Activated CD8-positive, alpha-beta memory T cell treated with anti-CD3 and anti-CD28 coated beads, Interleukin-2, amount 50 U/mL, for 4 hours (primary cell): ENCODE measurements around the gene MEIS1.

Source experiments
- DNase-seq: peaks from one replicate; pipeline ENCODE4 v3.0.0-alpha.2; 2020

MEIS1 gene

DNA sequence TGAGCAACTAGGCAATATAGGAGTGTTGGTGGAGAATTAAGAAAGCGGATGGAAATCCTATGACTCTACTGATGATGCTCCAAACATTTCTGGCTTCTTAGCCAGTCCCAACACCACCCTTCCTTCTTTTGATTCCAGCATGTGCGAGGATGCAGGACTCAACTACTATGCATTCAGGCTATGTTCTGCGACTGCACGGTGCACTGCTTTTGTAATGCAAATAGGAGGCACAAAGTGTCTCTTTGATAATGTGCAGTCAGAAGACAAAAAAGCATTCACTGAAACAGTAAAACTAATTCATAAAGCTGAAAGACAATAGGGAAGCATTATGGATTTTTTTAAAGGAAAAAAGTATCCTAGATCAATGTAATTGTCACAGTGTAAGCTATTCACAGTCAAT is 106.7 kb downstream of the MEIS1 start:
- no peak for DNase-seq

DNA sequence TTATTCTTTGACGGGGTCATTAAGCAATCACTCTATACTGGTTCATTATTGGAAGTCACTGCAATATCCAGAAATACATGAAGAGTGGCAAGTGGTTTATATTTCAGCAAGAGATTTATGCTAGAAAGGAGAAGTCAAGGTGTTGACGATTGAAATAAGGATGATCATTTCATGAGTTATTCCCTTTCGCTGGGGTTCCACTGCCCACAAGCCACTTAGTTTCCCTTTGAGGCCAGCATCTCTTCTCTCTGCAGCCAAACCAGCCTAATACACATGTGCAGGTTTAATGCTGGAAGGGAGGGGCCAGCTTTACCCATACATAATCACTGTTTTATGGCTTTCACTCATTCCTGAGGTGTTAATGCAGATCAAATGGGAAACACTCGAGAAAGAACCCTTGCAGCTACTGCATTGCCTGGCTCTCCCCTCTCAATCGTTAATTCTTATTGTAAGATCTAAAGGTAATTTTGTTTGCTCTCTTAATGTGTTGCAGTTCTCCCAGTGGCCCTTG is 108.4 kb downstream of the MEIS1 start:
- DNase-seq = no peak

DNA sequence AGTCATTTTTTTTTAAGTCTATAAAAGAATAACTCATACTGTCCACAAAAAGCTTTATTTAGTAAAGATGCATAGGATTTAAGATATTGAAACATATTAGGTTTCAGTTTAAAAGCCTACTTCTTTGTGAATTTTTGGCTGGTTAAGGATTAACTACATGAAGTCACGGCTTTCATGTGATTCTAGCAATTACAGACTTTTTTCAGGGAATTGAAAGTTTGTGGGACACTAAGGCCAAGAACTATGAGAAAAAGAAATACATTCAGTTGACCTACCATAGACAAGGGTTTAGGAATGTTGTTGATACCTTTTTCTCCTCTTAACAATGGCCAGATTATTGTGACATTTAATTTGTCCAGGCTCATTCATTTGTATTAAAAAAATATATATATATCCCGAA is 109.3 kb downstream of the MEIS1 start:
- no peak for DNase-seq

DNA sequence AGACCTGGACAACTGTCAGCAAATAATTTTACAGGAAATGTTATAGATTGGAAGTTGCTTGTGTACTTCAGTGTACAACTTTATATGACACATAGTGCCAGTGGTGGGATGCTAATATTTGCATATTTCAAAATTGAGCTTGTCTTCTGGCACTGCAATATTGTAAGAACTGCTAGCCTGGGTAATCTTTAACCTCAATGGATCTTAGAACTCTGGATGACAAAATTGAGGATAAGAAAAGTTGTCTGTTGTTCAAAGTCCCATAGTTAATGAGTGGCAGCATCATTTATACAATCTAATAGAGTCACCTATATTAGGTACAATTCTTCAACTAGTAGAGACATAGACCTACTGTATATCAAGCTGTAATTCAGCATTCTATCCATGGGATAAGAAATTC is 110.3 kb downstream of the MEIS1 start:
- DNase-seq = no peak

DNA sequence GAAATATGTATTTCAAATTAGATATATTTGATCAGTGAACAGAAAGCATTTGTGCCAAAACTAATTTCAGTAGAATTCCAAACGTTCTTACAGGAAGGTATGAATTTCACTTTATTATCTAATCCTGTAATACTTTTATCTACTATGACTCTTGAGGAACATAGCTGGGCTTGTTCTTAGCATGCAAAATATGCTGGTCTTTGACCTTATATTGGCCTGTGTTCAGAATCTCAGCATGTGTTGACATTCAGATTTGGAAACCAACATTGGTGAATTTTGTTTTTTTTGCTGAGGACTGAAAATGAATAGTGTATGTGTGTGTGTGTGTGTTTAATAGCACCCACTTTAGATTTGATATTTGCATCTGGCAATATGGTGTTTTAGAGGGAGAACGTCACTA is 112.2 kb downstream of the MEIS1 start:
- no peak for DNase-seq

DNA sequence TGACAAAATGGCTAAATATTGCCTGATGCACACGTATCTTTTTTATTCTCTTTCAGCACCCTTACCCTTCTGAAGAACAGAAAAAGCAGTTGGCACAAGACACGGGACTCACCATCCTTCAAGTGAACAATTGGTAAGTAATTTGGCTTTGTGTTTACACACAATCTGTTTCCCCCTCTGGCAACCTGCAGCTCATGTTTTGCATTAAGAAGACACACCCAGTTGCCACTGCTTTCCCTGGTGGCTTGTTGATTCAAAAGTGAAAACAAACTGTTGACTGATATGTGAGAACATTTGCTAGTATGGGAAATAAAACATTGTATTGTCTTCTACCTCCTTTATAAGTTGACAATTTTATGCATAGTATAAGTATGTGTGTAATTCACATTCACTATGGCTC is 113.0 kb downstream of the MEIS1 start:
- no peak for DNase-seq

DNA sequence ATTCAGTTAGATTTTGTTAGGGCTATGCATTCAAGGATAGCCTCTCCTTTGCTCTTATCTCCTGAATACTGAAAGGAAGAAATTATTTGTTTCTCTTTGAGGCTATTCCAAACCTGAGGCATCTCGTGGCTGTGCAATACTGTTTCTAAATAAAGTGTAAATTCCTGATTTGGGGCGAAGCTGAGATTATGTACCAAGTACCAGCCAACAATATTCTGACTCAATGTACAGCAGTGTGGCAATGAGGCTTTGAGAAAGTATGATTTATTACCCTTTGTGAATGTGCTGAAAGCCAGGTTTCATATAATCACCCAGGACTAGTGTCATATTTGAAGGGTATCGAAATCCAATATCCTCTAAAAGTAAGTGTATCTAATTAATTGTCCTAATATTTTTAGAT is 113.5 kb downstream of the MEIS1 start:
- DNase-seq = no peak

DNA sequence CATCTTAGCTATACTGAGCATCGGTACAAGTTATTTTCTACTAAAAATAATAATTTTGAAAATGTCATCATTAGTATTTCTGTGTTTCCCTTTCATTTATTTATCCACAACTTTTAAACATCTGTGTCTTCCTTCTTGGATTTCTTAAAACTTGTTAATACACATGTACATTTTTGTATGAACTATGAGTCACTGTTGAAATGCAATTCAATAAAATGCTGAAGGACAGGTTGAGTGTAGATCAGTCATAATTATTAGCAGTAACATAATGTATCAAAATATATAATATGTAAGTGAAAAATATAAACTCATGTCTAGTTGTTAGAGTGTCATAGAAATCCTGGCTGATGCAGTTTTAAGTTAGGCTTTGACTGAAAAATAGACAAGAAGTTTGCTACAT is 115.9 kb downstream of the MEIS1 start:
- no peak for DNase-seq

DNA sequence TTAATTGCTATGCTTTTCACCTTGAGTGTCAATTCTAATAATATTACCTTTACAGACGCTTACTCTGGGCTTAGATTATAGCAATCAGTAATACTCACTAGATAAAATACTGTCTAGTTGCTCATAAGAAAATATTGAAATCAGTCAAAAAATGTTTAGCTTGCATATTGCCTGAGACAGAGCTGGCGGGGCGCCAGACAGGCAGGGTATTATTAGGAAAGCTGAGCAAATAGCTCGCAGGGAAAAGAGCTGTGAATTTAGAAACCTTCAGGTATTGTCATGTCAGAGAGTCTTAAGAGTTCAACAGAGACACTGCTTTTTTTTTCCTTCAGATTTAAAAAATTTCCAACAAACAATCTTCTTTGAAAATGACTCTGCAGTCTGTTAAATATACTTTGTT is 118.4 kb downstream of the MEIS1 start:
- DNase-seq = no peak

DNA sequence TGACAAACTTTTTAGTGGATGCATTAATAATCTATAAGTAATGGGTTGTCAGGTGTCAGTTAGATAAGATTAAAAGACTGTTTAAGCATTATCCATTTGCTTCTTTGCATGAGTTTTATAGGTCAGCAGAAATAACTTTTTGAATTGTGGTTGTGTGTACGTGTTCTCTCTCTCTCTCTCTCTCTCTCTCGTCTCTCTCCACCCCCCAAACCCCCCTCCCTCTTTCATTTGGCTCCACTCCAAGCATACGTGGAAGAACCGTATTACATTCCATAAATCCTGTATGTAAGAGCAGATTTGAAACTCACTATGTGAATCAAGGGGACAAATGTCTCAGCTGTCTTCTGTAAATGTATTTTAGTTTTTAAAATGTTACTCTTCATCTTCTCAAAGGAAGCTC is 120.2 kb downstream of the MEIS1 start:
- no peak for DNase-seq

DNA sequence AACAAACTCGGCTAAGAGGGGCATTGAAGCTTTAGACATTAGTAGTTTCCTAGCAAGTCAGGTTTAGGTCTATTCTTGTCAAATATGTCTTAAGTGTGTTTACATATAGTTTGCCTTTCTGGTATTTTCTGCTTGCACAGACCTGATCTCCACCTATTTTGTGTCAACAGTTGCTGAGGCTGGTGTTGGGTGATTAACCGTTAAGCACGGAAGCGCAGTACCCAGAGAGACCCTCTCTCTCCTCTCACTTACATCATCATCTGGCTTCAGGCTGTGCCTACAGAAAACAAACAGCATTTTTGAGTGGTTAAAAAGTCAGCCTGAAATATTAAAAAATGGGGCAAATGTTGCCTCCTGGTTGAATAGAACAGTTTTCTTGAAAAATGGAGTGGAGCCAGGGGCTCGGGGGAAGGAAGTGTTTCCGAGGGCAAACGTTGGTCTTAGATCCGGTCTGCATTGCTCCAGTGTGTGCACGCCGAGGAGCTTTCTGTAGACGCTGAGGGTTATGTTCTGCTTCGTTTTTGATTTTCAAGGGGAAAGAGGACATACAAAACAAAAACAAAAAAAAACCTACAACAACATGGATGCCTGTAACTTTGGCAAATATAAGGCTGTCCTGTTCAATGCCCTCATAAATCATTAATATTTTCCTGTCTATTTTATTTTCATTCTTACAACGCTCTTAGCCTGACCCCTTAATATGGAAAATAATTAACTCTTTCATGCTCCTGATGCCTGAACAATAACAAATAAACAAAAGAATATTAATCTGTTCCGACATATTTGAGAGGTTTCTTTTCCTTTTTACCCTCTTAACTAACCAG is 120.8 kb downstream of the MEIS1 start:
- no peak for DNase-seq

DNA sequence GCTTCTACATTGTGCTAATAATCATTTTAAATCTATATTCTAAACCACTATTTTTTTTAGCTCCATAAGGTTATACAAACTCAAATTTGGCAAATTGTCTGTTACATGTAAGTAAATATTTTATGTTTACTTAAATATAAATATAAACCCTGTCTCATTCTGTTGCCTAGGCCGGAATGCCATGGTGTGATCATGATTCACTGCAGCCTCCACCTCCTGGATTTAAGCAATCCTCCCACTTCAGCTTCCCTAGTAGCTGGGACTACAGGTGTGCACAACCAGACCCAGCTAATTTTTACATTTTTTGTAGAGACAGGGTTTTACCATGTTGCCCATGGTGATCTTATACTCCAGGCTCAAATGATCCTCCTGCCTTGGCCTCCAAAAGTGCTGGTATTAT is 124.7 kb downstream of the MEIS1 start:
- DNase-seq = no peak

DNA sequence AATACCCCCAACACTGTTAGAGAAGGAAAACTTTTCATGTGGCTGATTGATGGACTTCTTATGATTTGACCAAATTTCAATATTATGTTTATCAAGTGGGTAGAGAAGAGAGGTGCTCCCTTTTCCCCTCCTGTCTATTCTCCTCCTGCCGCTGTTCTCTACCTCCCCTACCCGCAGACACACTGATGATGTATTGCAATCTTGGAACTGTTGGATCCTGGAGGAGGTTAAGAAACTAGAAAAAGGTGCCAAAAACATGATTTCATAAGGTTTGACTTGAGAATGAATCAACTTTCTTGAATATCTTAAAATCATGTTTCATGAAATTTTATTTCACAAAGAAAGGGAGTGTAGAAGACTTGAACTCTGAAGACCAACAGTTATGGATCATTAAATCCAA is 125.8 kb downstream of the MEIS1 start:
- DNase-seq = no peak

DNA sequence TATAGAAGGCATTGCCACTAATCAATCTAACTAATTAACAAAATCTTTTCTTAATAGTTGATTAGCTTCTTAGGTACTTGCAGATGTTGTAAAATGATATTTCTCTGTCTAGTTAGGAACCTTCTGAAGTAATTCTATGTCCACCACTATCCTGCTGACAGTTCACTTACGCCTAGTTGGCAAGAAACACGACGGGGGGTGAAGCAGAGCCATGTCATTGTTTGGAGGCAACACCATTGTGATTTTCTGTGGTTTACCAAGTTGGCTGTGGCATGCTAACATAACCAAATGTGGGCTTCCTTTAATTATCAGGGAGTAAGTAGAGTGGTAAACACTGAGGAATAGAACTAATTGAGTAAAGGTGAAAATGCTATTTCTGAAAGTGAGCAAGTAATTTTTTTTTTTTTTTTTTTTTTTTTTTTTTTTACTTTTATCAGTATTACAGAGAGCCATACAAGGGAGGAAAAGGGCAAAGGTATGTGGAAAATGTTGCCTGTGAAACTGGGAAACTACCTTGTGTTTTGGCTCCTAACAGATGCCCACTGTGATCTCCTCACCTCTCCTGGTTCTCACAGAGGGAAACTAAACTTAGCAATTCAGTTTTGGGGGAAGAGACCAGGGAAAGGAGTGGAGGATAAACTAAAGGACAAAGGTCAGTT is 126.8 kb downstream of the MEIS1 start:
- DNase-seq = no peak

DNA sequence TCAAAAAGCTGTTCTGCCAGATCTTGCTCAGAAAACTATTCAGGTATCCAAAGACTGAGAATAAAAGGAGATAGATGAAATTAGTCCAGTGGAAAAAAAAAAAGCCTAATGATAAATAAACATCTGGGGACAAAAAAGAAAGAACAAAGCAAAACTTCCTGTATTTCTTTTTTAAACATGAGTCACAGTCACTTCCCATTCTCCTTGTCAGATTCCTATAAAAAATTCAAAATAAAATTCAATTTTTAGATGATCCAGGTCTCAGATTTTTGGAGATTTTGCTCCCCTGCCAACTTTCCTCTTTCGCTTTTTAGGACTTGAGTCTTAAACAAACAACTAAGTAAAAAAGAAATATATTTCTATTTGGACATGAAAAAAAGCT is 127.4 kb downstream of the MEIS1 start:
- DNase-seq = no peak

DNA sequence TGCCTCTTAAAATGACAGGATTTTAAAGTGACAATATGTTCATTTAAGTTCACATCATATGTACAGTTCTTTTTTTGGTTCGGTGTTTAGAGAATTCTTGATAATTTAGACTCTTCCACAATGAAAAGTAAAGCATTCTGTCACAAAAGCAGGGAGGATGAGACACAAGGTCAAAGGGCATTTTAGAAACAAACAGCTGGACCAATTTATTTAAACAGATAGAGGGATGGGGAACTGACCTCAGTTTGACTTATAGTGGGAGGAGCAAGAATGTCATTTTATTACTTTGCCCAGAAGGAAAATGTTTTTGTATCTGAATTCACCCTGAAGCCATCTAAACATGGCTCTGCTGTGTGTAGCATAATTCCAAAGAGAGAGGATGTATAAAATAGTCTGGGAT is 128.5 kb downstream of the MEIS1 start:
- no peak for DNase-seq

DNA sequence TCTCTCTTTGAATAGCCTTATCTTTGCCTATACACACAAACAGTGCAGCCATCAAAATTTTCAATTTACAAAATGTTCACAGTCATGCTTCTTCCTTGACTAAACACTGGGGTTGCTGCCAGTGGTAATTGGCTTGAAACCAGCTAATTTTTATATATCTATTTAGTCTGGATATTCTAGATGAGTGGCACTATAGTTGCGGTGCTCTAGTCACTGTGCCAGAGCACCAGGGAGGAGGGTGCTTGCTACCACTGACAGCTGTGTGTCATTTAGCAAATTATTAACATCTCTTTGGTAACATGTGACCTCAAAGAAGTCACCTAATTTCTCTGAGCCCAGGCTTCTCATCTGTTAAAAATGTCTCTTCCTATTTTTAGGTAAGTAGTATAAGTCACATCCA is 130.4 kb downstream of the MEIS1 start:
- DNase-seq = no peak

DNA sequence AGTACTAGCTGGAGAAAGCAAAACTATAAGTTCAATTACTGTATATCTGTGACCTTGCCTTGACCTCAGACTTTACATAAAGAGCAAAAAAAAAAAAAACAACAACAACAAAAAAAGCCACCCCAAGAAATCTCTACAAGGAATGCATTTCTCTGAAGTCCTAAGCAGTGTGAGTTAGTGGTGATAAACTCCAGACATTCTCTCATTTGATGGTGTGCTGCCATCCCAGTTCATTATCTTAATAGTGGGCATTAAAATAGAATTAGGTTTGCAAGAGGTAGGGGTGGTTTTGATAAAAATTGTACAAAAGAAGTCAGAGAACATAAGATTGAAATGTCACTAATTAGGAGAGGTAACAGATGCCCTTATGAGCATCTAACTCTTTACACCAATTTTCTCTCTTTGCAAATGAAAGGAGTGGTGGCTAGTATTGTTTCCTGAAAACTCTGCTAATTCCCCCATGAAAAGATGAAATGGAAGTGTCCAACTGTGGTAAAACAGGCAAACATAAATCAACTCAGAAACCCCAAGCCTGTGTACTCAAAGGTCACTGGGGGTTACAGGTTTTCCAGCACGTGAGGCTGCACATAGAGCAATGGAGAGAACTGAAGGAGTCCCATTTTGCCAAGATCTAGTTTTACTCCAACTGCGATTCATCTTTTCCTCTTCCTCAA is 131.9 kb downstream of the MEIS1 start:
- DNase-seq = no peak

DNA sequence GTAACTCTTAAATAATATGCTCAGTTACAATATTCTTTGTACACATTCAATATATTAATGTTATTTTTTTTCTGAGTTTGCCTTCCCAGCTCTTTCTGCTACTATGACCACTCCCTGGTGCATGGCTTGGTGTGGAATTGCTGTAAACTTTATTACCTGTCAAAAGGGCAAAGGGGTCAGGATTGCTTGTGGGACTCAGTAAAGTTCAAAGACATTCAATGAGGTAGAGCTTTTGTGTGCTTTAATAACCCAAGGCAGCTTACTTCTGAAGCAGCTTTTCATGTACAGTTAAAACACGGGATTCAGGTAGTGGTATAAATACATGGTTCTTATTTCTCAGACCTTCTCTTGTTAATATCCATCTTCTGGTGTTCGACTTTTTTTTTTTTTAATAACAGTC is 132.8 kb downstream of the MEIS1 start:
- DNase-seq = no peak

DNA sequence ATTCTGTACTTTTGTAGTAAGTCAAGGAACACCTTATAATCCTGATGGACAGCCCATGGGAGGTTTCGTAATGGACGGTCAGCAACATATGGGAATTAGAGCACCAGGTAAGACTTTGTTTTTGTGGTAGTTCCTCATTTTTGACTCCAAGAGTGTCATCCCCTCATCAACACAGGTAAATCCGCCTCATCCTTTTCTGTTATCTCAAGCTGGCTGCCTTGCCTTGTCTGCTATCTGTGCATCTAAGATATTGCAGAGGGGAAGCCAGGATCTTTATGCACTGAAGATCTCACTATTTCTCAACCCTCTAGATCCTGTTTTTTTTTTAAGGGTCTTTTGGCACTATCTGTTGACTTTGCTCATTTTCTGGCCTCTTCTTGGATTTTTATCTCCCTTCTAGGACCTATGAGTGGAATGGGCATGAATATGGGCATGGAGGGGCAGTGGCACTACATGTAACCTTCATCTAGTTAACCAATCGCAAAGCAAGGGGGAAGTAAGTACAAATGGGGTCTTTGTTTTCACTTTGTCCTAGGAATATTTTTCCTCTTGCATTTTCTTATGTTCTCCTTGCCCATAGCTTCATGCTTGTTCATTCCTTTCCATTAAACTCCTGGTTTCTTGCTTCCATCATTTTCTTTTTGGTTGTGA is 133.8 kb downstream of the MEIS1 start:
- no peak for DNase-seq

DNA sequence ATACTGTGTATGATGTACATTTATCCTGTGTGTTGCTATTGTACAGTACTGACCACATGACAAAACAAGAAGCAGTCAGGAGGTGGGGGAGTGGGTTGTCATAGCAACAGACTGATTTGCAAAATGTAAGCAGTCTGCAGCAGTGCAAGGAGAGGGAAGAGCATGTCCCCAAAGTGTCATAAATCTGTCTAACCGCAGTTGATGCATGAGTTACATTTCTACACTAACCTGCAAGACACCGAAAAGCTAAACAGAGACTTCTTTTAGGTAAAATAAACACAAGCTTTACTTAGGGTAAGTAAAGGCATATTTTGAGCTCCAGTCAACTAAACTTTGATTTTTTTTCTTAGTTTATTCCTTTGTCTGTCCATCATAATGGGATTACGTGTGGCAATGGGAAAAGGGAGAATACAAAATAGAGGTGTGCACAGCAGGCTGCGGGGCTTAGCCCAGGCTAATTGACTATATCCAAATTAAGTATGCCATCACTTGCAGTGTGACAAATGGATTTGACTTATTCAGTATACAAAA is 134.5 kb downstream of the MEIS1 start:
- DNase-seq = no peak

DNA sequence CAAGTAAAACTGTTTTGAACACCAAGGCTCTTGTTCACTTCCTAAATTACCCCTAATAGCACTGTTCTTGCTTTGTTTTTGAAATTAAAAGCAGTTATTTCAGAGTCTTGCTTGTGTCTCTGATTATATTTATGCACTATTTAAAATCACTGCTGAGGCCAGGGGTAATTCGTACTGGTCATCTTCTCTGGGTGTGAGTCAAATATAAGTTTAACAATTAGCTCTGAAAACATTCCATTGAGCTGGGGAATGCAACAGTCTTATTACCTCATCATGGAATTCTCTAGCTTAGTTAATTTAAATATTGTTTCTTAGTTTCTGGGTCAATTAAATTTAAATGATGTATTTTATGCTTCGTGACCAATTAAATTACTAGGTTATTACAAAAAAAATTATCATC is 135.0 kb downstream of the MEIS1 start:
- no peak for DNase-seq

DNA sequence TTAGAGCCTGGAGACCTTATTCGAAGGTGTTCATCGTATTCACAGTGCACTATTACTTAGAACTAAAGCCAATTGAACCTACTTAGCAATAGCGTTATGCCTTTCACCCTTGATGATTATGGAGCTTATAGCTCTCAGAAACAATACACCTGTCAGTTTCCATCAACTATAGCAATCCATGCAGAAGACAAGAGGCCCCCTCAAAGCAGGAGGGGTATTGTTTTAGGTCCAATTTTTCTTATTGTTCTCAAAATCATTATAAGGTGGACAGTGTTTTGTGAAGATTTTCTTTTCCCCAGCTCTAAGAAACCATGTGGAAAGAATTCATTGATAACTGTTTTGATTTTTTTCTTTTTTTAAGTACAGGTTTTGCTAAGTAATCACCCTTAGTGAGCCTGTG is 135.5 kb downstream of the MEIS1 start:
- DNase-seq = no peak
